ENCODE measurements around the gene JOSD1.
"Not testable (repeated sequence)": the region's sequence is repeated elsewhere in the genome, so short reads cannot be mapped to it uniquely, and the experiment has no call there.

Gene JOSD1

GRCh38 chr22:38655519-38656255, 45.1 kb downstream of the JOSD1 start:
- TF ChIP-seq ZFX (IDR thresholded peaks at IDR 0.05; ENCODE audit: borderline replicate concordance) (no peak), CTCF (IDR thresholded peaks at IDR 0.05) (no peak)
- peak overlapping the region; percentile 80 for H3K27ac ChIP-seq

GRCh38 chr22:38653741-38654140, 47.0 kb downstream of the JOSD1 start:
- H3K27ac ChIP-seq: no peak overlapping the region
- TF ChIP-seq CTCF (IDR thresholded peaks at IDR 0.05) (no peak), ZFX (IDR thresholded peaks at IDR 0.05; ENCODE audit: borderline replicate concordance) (no peak)

- TF ChIP-seq ZFX (IDR thresholded peaks at IDR 0.05; ENCODE audit: borderline replicate concordance) (no peak), CTCF (IDR thresholded peaks at IDR 0.05) (no peak)
- H3K27ac ChIP-seq: no peak overlapping the region
Measured at GRCh38 chr22:38652859-38653258, 47.9 kb downstream of the JOSD1 start.

GRCh38 chr22:38649841-38650522, 50.8 kb downstream of the JOSD1 start:
- H3K27ac ChIP-seq: no peak overlapping the region
- TF ChIP-seq CTCF (IDR thresholded peaks at IDR 0.05): no peak
- no peak for TF ChIP-seq ZFX (IDR thresholded peaks at IDR 0.05; ENCODE audit: borderline replicate concordance)

GRCh38 chr22:38645430-38645829, 55.3 kb downstream of the JOSD1 start:
- H3K27ac ChIP-seq: no peak overlapping the region
- TF ChIP-seq ZFX (IDR thresholded peaks at IDR 0.05; ENCODE audit: borderline replicate concordance) (no peak), CTCF (IDR thresholded peaks at IDR 0.05) (no peak)

- not testable (repeated sequence) for H3K27ac ChIP-seq
Measured at GRCh38 chr22:38644245-38644644, 56.5 kb downstream of the JOSD1 start.

- no peak for TF ChIP-seq CTCF (IDR thresholded peaks at IDR 0.05)
- no peak for TF ChIP-seq ZFX (IDR thresholded peaks at IDR 0.05; ENCODE audit: borderline replicate concordance)
Measured at GRCh38 chr22:38641476-38642040, 59.2 kb downstream of the JOSD1 start.

More at GRCh38 chr22:38641476-38642040, 59.2 kb downstream of the JOSD1 start:
- no peak overlapping the region for H3K27ac ChIP-seq

Measured in 22Rv1 (cell line).